Measurements from ENCODE around the gene PRELID3B. TPM values are rescaled to one million over a fixed set of nuclear protein-coding genes. Genes with fewer than 3 reads are reported as not detected.

PRELID3B gene
- total RNA-seq, 4 donors from 2014 or later, result 35.1 to 60.8 (median 40.0) TPM

DNA sequence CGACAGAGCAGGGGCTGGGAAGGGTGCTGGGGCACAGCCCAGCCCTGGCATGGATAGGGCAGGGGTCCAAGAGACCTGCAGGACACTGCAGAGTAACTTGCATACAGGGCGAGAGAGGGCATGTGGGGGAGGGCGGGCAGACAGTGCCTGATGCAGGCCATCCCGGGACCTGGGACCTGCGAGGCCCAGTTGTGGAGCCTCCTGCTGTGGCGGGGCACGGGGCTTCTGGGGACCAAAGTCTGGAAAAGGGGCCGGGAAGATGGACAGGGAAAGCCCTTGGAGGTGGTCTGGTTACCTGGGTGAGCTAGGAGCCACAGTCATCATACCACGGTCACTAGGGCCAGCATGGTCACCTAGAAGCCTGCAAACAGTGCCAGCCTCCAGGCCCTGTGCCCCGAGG is 23.8 kb downstream of the PRELID3B start:
- no peak overlapping the region for H3K4me3 ChIP-seq
- no peak for TF ChIP-seq POLR2A (IDR thresholded peaks at IDR 0.05)
- TF ChIP-seq POLR2AphosphoS5 (IDR thresholded peaks at IDR 0.05), result no peak
- TF ChIP-seq, protein P1, sequence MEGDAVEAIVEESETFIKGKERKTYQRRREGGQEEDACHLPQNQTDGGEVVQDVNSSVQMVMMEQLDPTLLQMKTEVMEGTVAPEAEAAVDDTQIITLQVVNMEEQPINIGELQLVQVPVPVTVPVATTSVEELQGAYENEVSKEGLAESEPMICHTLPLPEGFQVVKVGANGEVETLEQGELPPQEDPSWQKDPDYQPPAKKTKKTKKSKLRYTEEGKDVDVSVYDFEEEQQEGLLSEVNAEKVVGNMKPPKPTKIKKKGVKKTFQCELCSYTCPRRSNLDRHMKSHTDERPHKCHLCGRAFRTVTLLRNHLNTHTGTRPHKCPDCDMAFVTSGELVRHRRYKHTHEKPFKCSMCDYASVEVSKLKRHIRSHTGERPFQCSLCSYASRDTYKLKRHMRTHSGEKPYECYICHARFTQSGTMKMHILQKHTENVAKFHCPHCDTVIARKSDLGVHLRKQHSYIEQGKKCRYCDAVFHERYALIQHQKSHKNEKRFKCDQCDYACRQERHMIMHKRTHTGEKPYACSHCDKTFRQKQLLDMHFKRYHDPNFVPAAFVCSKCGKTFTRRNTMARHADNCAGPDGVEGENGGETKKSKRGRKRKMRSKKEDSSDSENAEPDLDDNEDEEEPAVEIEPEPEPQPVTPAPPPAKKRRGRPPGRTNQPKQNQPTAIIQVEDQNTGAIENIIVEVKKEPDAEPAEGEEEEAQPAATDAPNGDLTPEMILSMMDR (IDR thresholded peaks at IDR 0.05), result no peak
- TF ChIP-seq EP300 (IDR thresholded peaks at IDR 0.05), result no peak
- no peak overlapping the region for H3K27ac ChIP-seq
- no peak for ATAC-seq
- no peaks in the 10 kb centered on the region for H3K9me3 ChIP-seq
- H3K4me1 ChIP-seq, result peaks cover 0 to 6% (median 0%) of the 10 kb centered on the region in 3 donors
- 94 to 95% methylated on average over 3 to 8 of the region's 10 CpGs for WGBS, 2 donors (ENCODE audit: low coverage in 1 of 2)
- peaks cover 0 to 32% of the 10 kb centered on the region in 2 donors for H3K36me3 ChIP-seq
- H3K27me3 ChIP-seq, result no peaks in the 10 kb centered on the region

DNA sequence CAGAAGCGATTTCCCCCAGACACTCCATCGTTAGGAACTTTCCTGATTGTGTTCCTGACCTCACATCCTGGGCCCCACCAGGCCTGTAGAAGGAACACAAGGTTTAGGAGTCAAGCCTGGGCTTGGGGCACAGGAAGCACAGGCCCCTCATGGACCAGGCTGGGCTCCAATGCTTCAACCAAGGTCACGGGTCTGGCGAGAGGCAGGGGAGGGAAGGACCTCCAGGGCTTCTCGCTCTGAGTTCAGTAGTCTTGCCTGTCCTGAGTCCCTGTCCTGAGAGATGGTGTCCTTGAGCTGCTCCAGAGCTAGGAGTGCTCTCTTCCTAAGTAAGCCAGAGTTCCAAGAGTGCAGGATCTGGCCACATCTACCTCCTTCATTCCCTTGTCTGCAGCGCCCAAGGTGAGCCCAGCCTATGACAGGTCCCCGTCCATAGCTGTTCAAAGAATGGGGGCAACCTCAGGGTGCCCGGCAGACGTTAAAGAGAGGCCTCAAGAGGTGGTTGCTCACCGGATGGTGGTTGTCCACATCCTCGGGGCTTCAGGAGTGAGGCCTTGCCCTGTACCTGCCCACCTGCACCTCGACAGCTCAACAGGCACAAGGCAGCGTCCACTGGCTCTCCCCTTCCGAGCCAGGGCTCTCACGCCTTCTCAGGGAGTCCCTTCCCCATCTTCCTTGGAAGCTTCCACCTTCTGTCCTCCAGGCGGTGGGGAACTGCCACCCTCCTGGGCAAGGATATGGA is 24.9 kb downstream of the PRELID3B start:
- ATAC-seq, result no peak
- H3K4me1 ChIP-seq, result peaks cover 0 to 6% (median 0%) of the 10 kb centered on the region in 3 donors
- H3K9me3 ChIP-seq, result no peaks in the 10 kb centered on the region
- no peak overlapping the region for H3K27ac ChIP-seq
- no peaks in the 10 kb centered on the region for H3K27me3 ChIP-seq
- H3K4me3 ChIP-seq, result no peak overlapping the region
- TF ChIP-seq POLR2AphosphoS5 (IDR thresholded peaks at IDR 0.05) (no peak), POLR2A (IDR thresholded peaks at IDR 0.05) (no peak), EP300 (IDR thresholded peaks at IDR 0.05) (no peak)
- TF ChIP-seq, protein P1 (IDR thresholded peaks at IDR 0.05), result no peak
- H3K36me3 ChIP-seq, result peaks cover 0 to 20% of the 10 kb centered on the region in 2 donors
- 94 to 100% methylated on average over 3 of the region's 16 CpGs for WGBS, 2 donors (ENCODE audit: low coverage in 1 of 2)

DNA sequence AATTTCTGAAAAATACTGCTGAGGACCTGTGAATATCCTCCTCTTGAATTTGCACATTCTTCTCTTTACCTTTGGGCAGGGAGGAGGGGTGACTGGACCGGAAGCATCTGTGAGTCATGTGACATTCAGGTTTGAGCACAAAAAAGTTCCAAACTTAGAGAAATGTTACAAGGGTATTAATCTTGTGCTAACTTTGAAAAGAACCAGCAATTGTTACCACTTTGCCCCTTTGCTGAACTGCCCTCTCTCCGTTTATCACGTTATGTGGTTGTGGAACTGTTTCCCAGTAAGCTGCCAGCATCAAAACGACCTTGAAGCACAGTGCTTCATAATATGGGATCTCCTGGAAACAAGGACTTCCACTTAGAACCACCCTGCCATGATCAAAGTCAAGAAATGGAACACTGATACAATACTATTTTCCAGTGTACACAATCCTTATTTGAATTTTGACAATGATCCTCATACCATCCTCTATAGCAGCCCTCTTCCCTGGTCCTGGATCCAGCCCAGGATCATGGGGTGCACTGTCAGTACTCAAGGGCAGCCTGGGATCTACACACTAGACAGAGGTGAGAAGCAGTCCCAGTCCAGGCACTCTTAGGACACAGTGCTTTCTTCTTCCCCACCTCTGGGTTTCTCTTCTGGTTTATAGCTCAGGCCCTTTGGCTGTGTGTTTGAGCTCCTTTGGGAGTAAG is 25.6 kb downstream of the PRELID3B start:
- ATAC-seq, result no peak
- WGBS, 2 donors (ENCODE audit: low coverage in 1 of 2), result 49 to 55% methylated on average over 3 to 4 of the region's 4 CpGs

DNA sequence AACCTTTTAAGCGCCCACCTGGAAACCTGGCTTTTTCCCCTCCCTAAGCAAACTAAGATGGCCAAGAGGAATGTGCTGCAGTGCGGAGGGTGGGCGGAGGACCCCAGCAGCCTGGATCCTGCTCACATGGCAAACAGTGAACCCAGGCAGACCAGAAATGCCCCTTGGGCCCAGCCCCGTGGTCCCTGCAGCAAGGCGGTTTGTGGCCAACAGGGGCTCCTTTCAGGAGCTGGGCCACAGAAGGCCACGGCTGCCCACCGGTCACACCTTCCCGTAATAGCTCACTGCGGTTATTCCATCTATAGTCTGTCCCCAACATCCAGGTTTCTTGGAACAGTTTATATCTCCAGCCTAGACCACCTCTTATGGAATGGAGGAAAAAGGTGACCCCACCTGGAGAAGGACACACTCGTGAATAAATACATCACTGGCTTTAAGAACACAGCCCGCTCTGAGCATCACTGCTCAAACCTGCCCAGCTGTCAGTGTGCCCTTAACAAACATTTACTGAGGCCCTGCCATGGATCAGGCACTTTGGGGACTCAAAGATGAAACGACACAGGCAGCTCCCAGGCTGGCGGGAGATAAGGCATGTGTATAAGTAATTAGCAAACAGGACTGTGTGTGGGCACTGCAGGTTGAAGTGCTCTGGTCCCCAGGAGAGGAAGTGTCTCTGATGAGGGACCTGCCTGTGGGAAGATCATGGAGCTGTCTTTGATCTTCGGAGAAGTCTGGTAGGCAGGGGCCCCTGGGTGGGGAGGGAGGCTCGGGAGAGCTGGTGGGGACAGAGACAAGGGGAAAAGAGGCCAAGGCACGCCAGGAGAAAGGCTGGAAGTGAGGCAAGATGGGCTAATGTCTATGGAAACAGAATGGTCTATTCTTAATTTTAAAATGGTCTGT is 26.5 kb downstream of the PRELID3B start:
- Histone ChIP-seq H3K27ac (no peak overlapping the region), H3K27me3 (no peaks in the 10 kb centered on the region), H3K9me3 (no peaks in the 10 kb centered on the region), H3K4me3 (no peak overlapping the region), H3K36me3 (peaks cover 0 to 7% of the 10 kb centered on the region in 2 donors), H3K4me1 (peaks cover 0 to 4% (median 0%) of the 10 kb centered on the region in 3 donors)
- TF ChIP-seq POLR2A (IDR thresholded peaks at IDR 0.05) (no peak), POLR2AphosphoS5 (IDR thresholded peaks at IDR 0.05) (no peak), EP300 (IDR thresholded peaks at IDR 0.05) (no peak)
- TF ChIP-seq, protein P1 (IDR thresholded peaks at IDR 0.05), result no peak
- WGBS, 2 donors (ENCODE audit: low coverage in 1 of 2), result 66 to 97% methylated on average over 5 to 11 of the region's 16 CpGs
- no peak for ATAC-seq

More for the DNA sequence above, 25.6 kb downstream of the PRELID3B start:
- H3K36me3 ChIP-seq, result peaks cover 0 to 13% of the 10 kb centered on the region in 2 donors
- H3K27me3 ChIP-seq, result no peaks in the 10 kb centered on the region
- no peak overlapping the region for H3K4me3 ChIP-seq
- no peak for TF ChIP-seq POLR2A (IDR thresholded peaks at IDR 0.05)
- TF ChIP-seq, protein P1 (IDR thresholded peaks at IDR 0.05), result no peak
- TF ChIP-seq EP300 (IDR thresholded peaks at IDR 0.05), result no peak
- no peak for TF ChIP-seq POLR2AphosphoS5 (IDR thresholded peaks at IDR 0.05)
- no peak overlapping the region for H3K27ac ChIP-seq
- no peaks in the 10 kb centered on the region for H3K9me3 ChIP-seq
- H3K4me1 ChIP-seq, result peaks cover 0 to 6% (median 0%) of the 10 kb centered on the region in 3 donors

Data from gastroesophageal sphincter (tissue), 4 donors.